ENCODE results near the gene ENTREP1. TPM values are rescaled to one million over a fixed set of nuclear protein-coding genes. Genes with fewer than 3 reads are reported as not detected.

Gene ENTREP1
- total and polyA plus RNA-seq, 2 of the 4 experiments (the other 2 are of a cell fraction), result not detected

DNA sequence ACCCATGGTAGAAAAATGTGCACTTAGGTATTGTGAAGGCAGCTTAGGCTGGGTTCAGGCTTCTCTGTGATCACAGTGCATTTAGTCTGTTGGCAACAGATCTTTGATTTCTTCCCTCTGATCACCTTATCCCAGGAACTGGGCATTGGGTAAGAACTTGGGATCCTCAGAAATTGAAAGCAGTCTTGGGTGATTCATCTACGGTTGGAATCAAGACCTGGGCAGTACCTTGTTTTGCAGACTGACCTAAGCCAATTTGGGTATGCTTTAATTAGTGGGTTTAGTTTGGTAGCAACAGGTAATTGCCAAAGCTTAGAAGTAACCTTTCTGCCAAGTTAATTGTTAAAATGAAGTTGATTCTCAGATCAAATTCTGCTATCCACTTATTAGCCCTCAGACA lies 17.8 kb downstream of the ENTREP1 start:
- H4K91ac ChIP-seq (ENCODE audit: insufficient read depth, low read depth, low read length), result no peak overlapping the region
- H3K56ac ChIP-seq (ENCODE audit: extremely low read depth, insufficient read depth, low read length), result no peak overlapping the region
- no peaks in the 10 kb centered on the region for H3K9me1 ChIP-seq (ENCODE audit: insufficient read depth, low read length)
- H2BK15ac ChIP-seq (ENCODE audit: low read depth, low read length), result no peak overlapping the region
- no peaks in the 10 kb centered on the region for H3K36me3 ChIP-seq (ENCODE audit: control insufficient read depth, insufficient read depth, low read length)
- dilution Hi-C loops (cut with HindIII; ENCODE audit: low sequenced_read_pairs, unreplicated experiment), result no loop called here
- no peak overlapping the region for H2AFZ ChIP-seq (replicated peaks; ENCODE audit: low read length, poor library complexity)
- no peak overlapping the region for H2AK9ac ChIP-seq (replicated peaks; ENCODE audit: low read depth, low read length, poor library complexity)
- H2AK5ac ChIP-seq (ENCODE audit: low read depth, low read length), result no peak overlapping the region
- H3K18ac ChIP-seq (ENCODE audit: low read depth, low read length), result no peak overlapping the region
- H4K5ac ChIP-seq (ENCODE audit: low read depth, low read length), result no peak overlapping the region
- peaks cover 5% of the 10 kb centered on the region for H3K27me3 ChIP-seq (ENCODE audit: control insufficient read depth, insufficient read depth, low read length)
- TF ChIP-seq RFX5 (IDR thresholded peaks at IDR 0.05; ENCODE audit: low read depth, low read length), result no peak
- TF ChIP-seq NFE2L2 (IDR thresholded peaks at IDR 0.05; ENCODE audit: low read depth, low read length), result no peak
- no peak for TF ChIP-seq BHLHE40 (IDR thresholded peaks at IDR 0.05; ENCODE audit: low read depth, low read length)
- no peak for TF ChIP-seq CHD1 (IDR thresholded peaks at IDR 0.05; ENCODE audit: low read depth, low read length)
- TF ChIP-seq USF2 (IDR thresholded peaks at IDR 0.05; ENCODE audit: low read depth, low read length), result no peak
- no peak for TF ChIP-seq RAD21 (IDR thresholded peaks at IDR 0.05; ENCODE audit: low read length)
- TF ChIP-seq ELK1 (IDR thresholded peaks at IDR 0.05; ENCODE audit: borderline replicate concordance, low read depth, low read length), result no peak
- TF ChIP-seq FOS (IDR thresholded peaks at IDR 0.05; ENCODE audit: low read depth, low read length), result no peak
- no peak for TF ChIP-seq CTCF (conservative IDR thresholded peaks at IDR 0.05; ENCODE audit: low read depth, low read length)
- no peak for TF ChIP-seq MAZ (IDR thresholded peaks at IDR 0.05; ENCODE audit: borderline replicate concordance, low read depth, low read length)
- no peak for TF ChIP-seq POLR2A (IDR thresholded peaks at IDR 0.05; ENCODE audit: low read depth, low read length)
- TF ChIP-seq MXI1 (IDR thresholded peaks at IDR 0.05; ENCODE audit: borderline replicate concordance, low read depth, low read length), result no peak
- no peak for TF ChIP-seq SMC3 (IDR thresholded peaks at IDR 0.05; ENCODE audit: low read depth, low read length)
- no peak for TF ChIP-seq CEBPB (IDR thresholded peaks at IDR 0.05; ENCODE audit: low read depth, low read length)
- no peak overlapping the region for H3K9ac ChIP-seq (ENCODE audit: low read depth, low read length)
- DNase-seq (no peak), ATAC-seq (ENCODE audit: low read depth) (no peak)
- H2BK20ac ChIP-seq (ENCODE audit: low read depth, low read length), result no peak overlapping the region
- H3K14ac ChIP-seq (replicated peaks; ENCODE audit: low read depth, low read length), result no peak overlapping the region
- in situ Hi-C loops (cut with MboI; ENCODE audit: low sequenced_read_pairs), result no loop called here
- H2BK5ac ChIP-seq (ENCODE audit: low read depth, low read length, poor library complexity, severe bottlenecking), result no peak overlapping the region
- no peak overlapping the region for H4K8ac ChIP-seq (ENCODE audit: low read depth in 2 of 2, low read length in 2 of 2)
- no peak overlapping the region for H3K4me2 ChIP-seq (ENCODE audit: low read depth, low read length)
- no peaks in the 10 kb centered on the region for H3K4me1 ChIP-seq (ENCODE audit: control insufficient read depth, insufficient read depth, low read length)
- H3K4me3 ChIP-seq (ENCODE audit: insufficient read depth, low read depth, low read length), result no peak overlapping the region
- no CpG with 5 or more reads among the region's 1 CpG for WGBS, 2 experiments (ENCODE audit: extremely low coverage in 2 of 2, insufficient read length in 1 of 2)
- H3K23ac ChIP-seq (ENCODE audit: low read depth, low read length), result no peak overlapping the region
- CTCF ChIA-PET, result no interaction called here
- no peak overlapping the region for H2BK120ac ChIP-seq (ENCODE audit: low read depth, low read length)
- intact Hi-C loops (cut with micrococcal nuclease), result no loop called here
- BruUV-seq (replicated peaks), result no TSS peak
- no peak overlapping the region for H3K4ac ChIP-seq (ENCODE audit: low read depth, low read length)
- H3K9me3 ChIP-seq (ENCODE audit: control insufficient read depth, insufficient read depth, low read length), result no peaks in the 10 kb centered on the region
- no peaks in the 10 kb centered on the region for H3K79me1 ChIP-seq (ENCODE audit: low read depth in 1 of 2, low read length in 2 of 2)
- no peak overlapping the region for H3K27ac ChIP-seq (ENCODE audit: insufficient read depth, low read length)
- POLR2A ChIA-PET (ENCODE audit: unreplicated experiment), result no interaction called here
- no peaks in the 10 kb centered on the region for H4K20me1 ChIP-seq (ENCODE audit: insufficient read depth, low read length)

All from IMR-90 (cell line).